Hematopoietic multipotent progenitor cell (in vitro differentiated cells): Measurements from ENCODE around the gene SIGLEC12. TPM values are rescaled to one million over a fixed set of nuclear protein-coding genes. Genes with fewer than 3 reads are reported as not detected.

Experiments used
- DNase-seq, 3 donors: peaks; one replicate each; pipeline ENCODE4 v3.0.0-alpha.2; 2011 to 2015; ENCODE audit warnings: low read depth in 2 of 3, low spot score in 2 of 3
- total RNA-seq: library from RNA; depleted of rRNA; stranded (reverse); fragments of >200 nt; gene quantifications from one replicate; pipeline ENCODE4 v1.2.3, GENCODE V29; 2012

The SIGLEC12 gene
- total RNA-seq: 1.1 TPM

DNA sequence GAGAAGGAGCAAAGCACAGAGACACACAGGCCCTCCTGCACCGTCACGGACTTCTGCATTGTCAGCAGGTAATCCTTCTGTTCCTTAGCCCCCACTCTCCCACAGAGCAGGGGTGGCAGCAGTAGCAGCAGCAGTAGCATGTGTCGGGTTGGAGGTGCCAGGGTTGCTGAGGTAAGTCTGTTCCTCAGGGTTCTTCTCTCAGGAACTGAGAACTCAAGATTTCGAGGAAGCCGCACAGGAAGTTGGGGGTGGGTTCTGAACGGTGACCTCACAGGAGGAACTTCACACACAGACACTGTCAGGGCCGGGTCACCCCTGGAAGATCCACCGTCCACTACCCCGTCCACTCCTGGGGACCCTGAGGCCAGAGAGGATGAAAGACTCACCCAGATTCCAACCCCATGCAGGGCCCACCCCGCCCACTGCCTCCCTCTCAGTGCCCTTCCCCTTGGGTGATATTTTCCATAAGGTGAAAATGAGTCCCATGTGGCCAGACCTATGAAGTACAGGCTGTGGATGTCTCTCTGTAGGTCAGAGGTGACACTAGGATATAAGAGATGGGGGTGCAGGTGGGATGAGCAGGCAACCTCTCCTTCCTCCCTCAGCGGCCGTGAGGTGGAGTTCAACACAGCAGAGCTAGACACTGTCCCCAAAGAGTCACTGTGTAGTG lies at the start of gene SIGLEC12:
TSS of gene SIGLEC12 (minus strand) at position 207 of the 670 bp plus-strand sequence. CDS start at position 140, 67 bp downstream.
- peak in 2 of 3 donors; percentile 33 to 60 for DNase-seq

DNA sequence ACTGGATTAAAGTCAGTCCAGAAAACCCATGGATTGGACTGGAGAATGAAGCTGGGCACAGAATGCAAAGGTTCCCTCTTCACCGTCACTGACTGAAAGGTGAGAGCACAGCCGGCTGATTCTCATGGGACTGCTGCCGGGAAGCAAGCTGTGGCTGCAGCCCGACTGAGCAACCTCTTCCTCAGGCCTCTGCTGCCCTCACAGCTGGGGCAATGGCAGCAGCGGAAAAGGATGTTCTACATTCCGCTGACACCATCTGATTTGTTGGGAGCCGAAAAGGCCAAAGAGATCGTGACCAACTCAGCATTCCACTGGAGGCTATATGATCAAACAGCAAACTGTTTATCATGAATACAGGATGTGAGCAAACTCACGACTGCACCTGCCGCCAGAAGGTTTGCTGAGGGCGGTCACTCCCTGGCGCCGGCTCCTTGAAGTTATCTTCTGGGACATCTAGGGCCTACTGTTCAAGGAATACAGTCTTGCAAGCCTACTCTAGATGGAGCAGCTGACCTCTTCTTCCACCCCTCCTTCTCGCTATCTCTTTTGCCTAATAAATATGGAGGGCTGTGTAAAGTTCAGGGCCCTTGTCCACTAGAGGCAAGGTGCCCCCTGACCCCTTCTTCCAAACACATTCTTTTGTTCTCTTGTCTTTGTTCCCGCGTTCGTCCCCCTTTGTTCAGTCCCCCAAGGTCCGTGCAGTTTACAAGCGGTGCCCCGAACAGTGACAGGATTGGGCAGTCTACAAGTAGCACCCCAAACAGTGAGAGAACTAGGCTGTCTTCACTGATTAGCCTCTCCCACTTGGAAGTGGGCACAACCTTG lies 49.5 kb upstream of the SIGLEC12 start:
- DNase-seq: no peak

GRCh38 chr19:51549533-51550324 lies 48.1 kb upstream of the SIGLEC12 start:
- DNase-seq: no peak

DNA sequence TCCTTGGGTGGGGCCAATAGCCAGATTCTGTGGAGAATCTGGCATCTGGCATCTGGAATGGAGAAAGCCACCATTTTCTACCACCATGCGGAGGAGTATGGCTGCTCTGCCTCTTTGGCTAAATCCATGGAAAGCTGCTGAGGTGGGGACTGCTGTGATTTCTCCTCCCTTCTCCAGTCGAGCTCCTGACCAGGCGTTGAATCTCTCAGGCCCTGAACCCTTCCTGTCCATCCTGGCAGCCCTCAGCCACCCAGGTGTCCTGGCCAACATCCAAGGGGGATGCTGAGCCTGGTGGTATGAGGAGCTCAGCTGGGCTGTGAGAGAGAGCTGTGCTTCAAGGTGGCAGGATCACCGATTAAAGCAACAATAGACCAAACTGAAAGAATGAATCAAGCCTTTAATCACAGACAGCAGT lies 47.3 kb upstream of the SIGLEC12 start:
- no peak for DNase-seq

DNA sequence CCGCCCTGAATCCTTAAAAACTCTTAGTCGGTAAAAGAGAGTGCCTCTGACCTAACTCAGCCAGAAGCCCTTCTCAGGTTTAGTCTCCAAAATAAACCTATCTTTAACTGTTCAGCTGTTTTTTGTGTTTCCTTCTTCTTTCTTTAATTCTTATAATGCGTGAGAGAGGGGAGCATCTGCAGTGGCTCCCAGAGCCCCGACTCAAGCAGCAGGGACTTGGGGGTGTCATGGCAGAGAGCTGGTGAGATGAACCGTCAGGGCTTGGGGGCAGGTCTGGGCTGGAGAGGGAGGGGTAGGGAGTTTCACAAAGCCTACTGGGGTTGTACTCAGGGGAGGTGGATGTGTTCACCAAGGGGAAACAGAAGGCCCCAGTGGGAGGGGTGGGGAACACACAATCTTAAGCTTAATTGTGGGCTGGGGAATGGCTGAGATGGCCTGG lies 46.6 kb upstream of the SIGLEC12 start:
- DNase-seq: peak in 2 of 3 donors; percentile 43 to 60

DNA sequence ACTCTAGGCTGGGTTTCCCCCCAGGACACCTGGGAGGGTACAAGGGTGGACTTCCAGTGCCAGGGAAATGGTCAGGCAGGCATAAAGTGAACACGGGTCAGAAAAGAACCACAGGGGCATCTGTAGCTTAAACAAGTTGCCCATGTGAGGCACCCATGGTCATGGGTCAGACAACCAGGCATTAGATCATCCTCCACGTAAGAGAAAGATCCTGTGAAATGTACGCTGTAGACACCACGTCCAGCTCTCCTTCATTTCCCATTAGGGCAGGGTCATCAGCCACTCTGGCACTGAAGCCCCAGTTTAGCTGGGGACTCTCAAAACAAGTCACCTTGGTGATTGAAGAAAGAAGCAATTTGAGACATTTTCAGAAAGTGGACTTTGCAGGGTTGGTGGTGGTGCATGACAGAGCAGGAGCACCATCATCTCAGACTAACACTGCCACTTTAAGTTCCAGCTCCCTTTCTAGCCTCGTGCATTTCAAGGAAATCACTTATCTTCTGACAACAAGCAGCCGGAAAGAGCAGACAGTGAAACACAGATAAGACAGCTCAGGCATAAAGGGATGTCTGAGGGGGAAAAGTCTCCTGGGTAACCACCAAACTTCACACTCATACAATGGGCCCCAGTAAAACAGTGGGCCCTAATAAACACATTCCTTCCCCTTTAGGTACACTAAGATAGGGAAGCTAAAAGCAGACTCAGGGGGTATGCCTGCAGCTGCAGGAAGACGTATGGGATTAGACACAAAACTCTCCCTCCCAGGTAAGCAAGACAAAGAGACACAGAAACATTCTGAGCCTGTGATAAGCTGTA lies 46.0 kb upstream of the SIGLEC12 start:
- DNase-seq: peak in 2 of 3 donors; percentile 65 to 90

- DNase-seq: peak in 2 of 3 donors; percentile 96 to 99
Observed at GRCh38 chr19:51546650-51547396, 45.2 kb upstream of the SIGLEC12 start.

DNA sequence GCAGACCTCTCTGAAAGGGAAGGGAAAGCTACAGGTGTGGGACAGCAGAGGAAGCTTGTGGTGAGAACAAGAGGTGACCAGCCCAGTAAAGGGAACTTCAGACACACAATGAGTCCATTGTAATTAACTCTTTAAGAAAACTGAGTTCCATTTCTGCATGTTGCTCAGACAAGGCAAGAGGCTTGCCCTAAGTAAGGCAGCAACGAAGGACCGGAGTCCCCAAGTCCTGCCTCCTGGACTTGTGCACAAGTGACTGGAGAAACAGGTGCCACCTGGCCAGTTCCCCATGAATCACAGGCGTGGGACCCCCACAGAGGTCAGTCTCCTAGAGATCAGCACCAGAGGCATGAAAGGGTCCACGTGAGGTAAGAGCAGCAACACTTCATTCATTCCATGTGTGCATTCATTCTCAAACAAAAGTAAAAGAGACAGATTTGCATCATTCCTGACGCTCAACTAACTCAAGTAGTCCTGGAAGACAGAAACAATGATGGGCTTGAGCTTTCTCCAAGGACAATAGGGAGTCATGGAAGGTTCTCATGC lies 44.6 kb upstream of the SIGLEC12 start:
- peak in 1 of 3 donors; percentile 9 for DNase-seq

GRCh38 chr19:51544038-51544437 lies 42.4 kb upstream of the SIGLEC12 start:
- DNase-seq: no peak

- no peak for DNase-seq
Observed at GRCh38 chr19:51542699-51543098, 41.1 kb upstream of the SIGLEC12 start.

GRCh38 chr19:51541458-51542357 lies 40.1 kb upstream of the SIGLEC12 start:
- no peak for DNase-seq

GRCh38 chr19:51539821-51540366 lies 38.3 kb upstream of the SIGLEC12 start:
- DNase-seq: no peak

DNA sequence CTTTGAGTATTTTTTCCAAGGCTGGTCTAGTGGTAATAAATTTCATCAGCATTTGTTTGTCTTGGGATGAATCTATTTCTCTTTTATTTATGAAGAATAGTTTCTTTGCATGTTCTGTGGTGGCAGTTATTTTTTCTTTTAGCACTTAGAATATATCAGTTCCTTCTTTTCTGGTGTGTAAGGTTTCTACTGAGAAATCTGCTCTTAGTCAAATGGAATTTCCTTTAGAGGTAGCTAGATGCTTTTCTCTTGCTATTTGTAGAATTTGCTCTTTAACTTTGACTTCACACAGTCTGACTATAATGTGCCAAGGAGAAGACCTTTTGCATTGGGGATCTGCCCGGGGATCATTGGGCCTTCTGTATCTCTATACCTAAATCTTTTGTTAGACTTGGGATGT lies 33.9 kb upstream of the SIGLEC12 start:
- no peak for DNase-seq

DNA sequence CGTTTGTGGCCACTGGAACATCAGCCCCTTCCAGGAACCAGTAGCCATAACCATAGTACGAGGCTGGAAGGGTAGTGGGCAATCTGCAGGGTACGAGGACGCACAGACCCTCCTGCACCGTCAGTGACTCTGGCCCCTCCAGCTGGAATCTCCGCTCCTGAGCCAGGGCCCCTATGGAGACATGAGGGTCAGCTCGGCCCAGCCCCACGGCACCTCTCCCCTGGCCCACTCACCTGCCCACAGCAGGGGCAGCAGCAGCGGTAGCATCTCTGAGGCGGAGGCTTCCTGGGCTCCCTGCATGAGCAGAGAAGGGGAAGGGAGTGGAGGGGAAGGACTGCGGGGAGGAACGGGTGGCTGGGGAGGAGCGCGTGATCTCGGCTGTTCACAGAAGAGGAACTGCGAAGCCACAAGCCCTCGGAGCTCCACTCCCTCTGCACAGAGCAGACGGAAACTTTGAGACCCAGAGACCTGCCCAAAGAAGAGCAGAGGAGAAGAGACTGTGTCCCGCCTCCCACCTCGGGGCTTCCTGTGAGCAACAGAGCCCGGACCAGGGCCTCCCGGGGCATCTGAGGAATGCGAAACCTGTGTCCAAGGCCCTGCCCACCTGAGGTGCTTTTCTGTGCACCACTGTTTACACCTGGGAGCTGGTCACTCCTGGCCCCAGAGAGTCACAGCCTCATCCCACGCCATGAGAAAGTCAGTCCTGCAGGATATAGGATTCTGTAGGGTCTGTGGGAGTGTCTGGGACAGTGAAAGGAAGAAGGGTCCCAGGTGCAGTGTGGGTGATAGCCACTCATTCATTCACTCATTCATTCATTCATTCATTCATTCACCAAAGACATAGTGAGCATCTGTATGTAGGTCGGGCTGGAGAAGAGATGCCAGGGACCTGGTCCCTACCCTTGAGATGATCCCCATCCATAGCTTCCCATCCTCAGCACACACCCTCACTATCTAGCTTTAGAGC lies 30.0 kb upstream of the SIGLEC12 start, which contains the start of gene SIGLEC6:
TSS of gene SIGLEC6 (minus strand) at position 322 of the 967 bp plus-strand sequence. CDS start at position 300, 22 bp downstream.
- peak in 2 of 3 donors; percentile 90 to 94 for DNase-seq

DNA sequence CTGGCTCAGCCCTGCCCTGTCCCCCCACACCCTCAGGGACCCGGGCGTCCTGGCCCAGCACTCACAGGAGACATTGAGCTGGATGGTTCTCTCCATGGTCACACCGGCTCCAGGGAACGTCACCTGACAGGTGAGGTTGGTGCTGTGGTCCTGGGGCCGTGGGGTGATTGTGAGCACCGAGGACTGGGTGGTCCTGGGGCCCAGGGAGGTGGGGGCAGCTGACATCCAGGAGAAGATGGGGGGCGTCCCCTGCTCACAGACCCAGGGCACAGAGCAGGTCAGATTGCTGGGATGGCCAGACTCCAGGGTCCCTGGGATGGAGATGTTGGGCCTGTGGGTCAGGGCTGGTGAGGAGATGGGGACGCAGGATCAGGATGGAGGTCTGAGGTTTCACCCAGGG lies 29.0 kb upstream of the SIGLEC12 start:
- DNase-seq: no peak

GRCh38 chr19:51529301-51529700 lies 27.7 kb upstream of the SIGLEC12 start:
- no peak for DNase-seq

DNA sequence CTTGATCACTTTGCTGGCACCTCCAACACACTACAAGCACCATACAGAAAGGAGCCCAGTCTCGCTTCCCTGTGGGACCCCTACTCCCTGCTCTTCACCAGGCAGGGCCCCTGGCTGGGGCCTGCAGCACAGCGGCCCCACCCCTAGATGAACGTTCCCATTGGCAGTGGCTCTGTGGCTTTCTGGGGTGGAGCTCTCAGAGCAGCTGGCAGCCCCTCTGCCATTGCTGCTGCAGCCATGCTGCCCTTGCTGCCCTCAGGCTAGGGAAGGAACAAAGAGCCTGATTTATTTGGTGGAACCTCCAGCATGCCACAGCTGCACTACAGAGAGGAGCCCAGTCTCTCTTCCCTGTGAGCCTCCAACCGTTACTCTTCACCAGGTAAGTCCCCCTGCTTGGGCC lies 24.1 kb upstream of the SIGLEC12 start:
- DNase-seq: no peak
